Measurements from ENCODE around the gene KRTAP22-2.

KRTAP22-2 gene

GRCh38 chr21:30623362-30623761, 33.2 kb upstream of the KRTAP22-2 start:
- Histone ChIP-seq H3K79me1 (ENCODE audit: low read length) (no peaks in the 10 kb centered on the region), H3K27ac (ENCODE audit: low read depth, low read length) (no peak overlapping the region), H3K79me2 (ENCODE audit: control insufficient read depth, insufficient read depth, low read length) (no peaks in the 10 kb centered on the region), H3K36me3 (ENCODE audit: control insufficient read depth, insufficient read depth, low read length) (no peaks in the 10 kb centered on the region), H3K4me3 (ENCODE audit: low read length) (no peak overlapping the region), H3K27me3 (ENCODE audit: insufficient read depth, low read length, poor library complexity) (no peaks in the 10 kb centered on the region), H2AK5ac (ENCODE audit: low read length) (no peak overlapping the region), H2BK15ac (replicated peaks; ENCODE audit: low read depth) (no peak overlapping the region), H3K18ac (ENCODE audit: low read length) (no peak overlapping the region), H3K4me2 (ENCODE audit: low read length) (no peak overlapping the region), H3K56ac (ENCODE audit: low read length) (no peak overlapping the region), H3K9ac (ENCODE audit: low read length) (no peak overlapping the region), H4K5ac (ENCODE audit: low read length) (no peak overlapping the region), H4K8ac (ENCODE audit: low read depth, low read length) (no peak overlapping the region), H2BK120ac (ENCODE audit: low read depth, low read length) (no peak overlapping the region), H2BK5ac (ENCODE audit: low read length) (no peak overlapping the region), H3K4me1 (ENCODE audit: control insufficient read depth, low read depth, low read length) (no peaks in the 10 kb centered on the region), H3K23ac (ENCODE audit: low read length) (no peak overlapping the region), H3K4ac (ENCODE audit: low read depth, low read length) (no peak overlapping the region)
- no CpG with 5 or more reads among the region's 3 CpGs for WGBS (ENCODE audit: extremely low coverage, insufficient coverage, low lambda C conversion rate)
- DNase-seq, result no peak

GRCh38 chr21:30620522-30620921, 30.3 kb upstream of the KRTAP22-2 start, which contains the start of gene KRTAP20-4:
TSS of gene KRTAP20-4 (plus strand) at chr21:30620627.
- no peak within 1 kb of the TSS for H4K8ac ChIP-seq (ENCODE audit: low read depth, low read length)
- no peaks in the 10 kb centered on the region for H3K27me3 ChIP-seq (ENCODE audit: insufficient read depth, low read length, poor library complexity)
- H3K36me3 ChIP-seq (ENCODE audit: control insufficient read depth, insufficient read depth, low read length), result no peaks in the 10 kb centered on the region
- no peak for DNase-seq
- H3K79me1 ChIP-seq (ENCODE audit: low read length), result no peaks in the 10 kb centered on the region
- no peaks in the 10 kb centered on the region for H3K4me1 ChIP-seq (ENCODE audit: control insufficient read depth, low read depth, low read length)
- no peak within 1 kb of the TSS for H3K18ac ChIP-seq (ENCODE audit: low read length)
- no peak within 1 kb of the TSS for H3K4me3 ChIP-seq (ENCODE audit: low read length)
- no peak within 1 kb of the TSS for H2BK120ac ChIP-seq (ENCODE audit: low read depth, low read length)
- H4K5ac ChIP-seq (ENCODE audit: low read length), result no peak within 1 kb of the TSS
- H3K4me2 ChIP-seq (ENCODE audit: low read length), result no peak within 1 kb of the TSS
- no peak within 1 kb of the TSS for H3K9ac ChIP-seq (ENCODE audit: low read length)
- no peak within 1 kb of the TSS for H2AK5ac ChIP-seq (ENCODE audit: low read length)
- H2BK5ac ChIP-seq (ENCODE audit: low read length), result no peak within 1 kb of the TSS
- no peak within 1 kb of the TSS for H3K56ac ChIP-seq (ENCODE audit: low read length)
- no peak within 1 kb of the TSS for H3K4ac ChIP-seq (ENCODE audit: low read depth, low read length)
- no peaks in the 10 kb centered on the region for H3K79me2 ChIP-seq (ENCODE audit: control insufficient read depth, insufficient read depth, low read length)
- H3K27ac ChIP-seq (ENCODE audit: low read depth, low read length), result no peak within 1 kb of the TSS
- H3K23ac ChIP-seq (ENCODE audit: low read length), result no peak within 1 kb of the TSS
- WGBS (ENCODE audit: extremely low coverage, insufficient coverage, low lambda C conversion rate), result no CpG with 5 or more reads among the region's 3 CpGs
- H2BK15ac ChIP-seq (replicated peaks; ENCODE audit: low read depth), result no peak within 1 kb of the TSS

- H3K4me3 ChIP-seq (ENCODE audit: low read length), result no peak overlapping the region
- no peak overlapping the region for H3K56ac ChIP-seq (ENCODE audit: low read length)
- H3K27ac ChIP-seq (ENCODE audit: low read depth, low read length), result no peak overlapping the region
- no peak overlapping the region for H3K23ac ChIP-seq (ENCODE audit: low read length)
- no peak overlapping the region for H4K5ac ChIP-seq (ENCODE audit: low read length)
- H4K8ac ChIP-seq (ENCODE audit: low read depth, low read length), result no peak overlapping the region
- no peak overlapping the region for H2BK120ac ChIP-seq (ENCODE audit: low read depth, low read length)
- no peak overlapping the region for H3K4me2 ChIP-seq (ENCODE audit: low read length)
- no peaks in the 10 kb centered on the region for H3K79me2 ChIP-seq (ENCODE audit: control insufficient read depth, insufficient read depth, low read length)
- no peak overlapping the region for H3K18ac ChIP-seq (ENCODE audit: low read length)
- H2AK5ac ChIP-seq (ENCODE audit: low read length), result no peak overlapping the region
- no peaks in the 10 kb centered on the region for H3K79me1 ChIP-seq (ENCODE audit: low read length)
- H2BK5ac ChIP-seq (ENCODE audit: low read length), result no peak overlapping the region
- H3K4me1 ChIP-seq (ENCODE audit: control insufficient read depth, low read depth, low read length), result no peaks in the 10 kb centered on the region
- H3K36me3 ChIP-seq (ENCODE audit: control insufficient read depth, insufficient read depth, low read length), result no peaks in the 10 kb centered on the region
- H3K27me3 ChIP-seq (ENCODE audit: insufficient read depth, low read length, poor library complexity), result no peaks in the 10 kb centered on the region
- H2BK15ac ChIP-seq (replicated peaks; ENCODE audit: low read depth), result no peak overlapping the region
- H3K4ac ChIP-seq (ENCODE audit: low read depth, low read length), result no peak overlapping the region
- no peak for DNase-seq
- H3K9ac ChIP-seq (ENCODE audit: low read length), result no peak overlapping the region
These were observed 29.9 kb upstream of the KRTAP22-2 start for GRCh38 chr21:30620080-30620479.

GRCh38 chr21:30616125-30616524, 25.9 kb upstream of the KRTAP22-2 start, which contains the start of gene KRTAP20-1:
TSS of gene KRTAP20-1 (plus strand) at chr21:30616425. CDS start at chr21:30616455, 30 bp downstream.
- no peak within 1 kb of the TSS for H4K8ac ChIP-seq (ENCODE audit: low read depth, low read length)
- H3K56ac ChIP-seq (ENCODE audit: low read length), result no peak within 1 kb of the TSS
- no peaks in the 10 kb centered on the region for H3K79me1 ChIP-seq (ENCODE audit: low read length)
- no peak within 1 kb of the TSS for H4K5ac ChIP-seq (ENCODE audit: low read length)
- H3K4ac ChIP-seq (ENCODE audit: low read depth, low read length), result no peak within 1 kb of the TSS
- no peak within 1 kb of the TSS for H2BK15ac ChIP-seq (replicated peaks; ENCODE audit: low read depth)
- no peaks in the 10 kb centered on the region for H3K4me1 ChIP-seq (ENCODE audit: control insufficient read depth, low read depth, low read length)
- no peaks in the 10 kb centered on the region for H3K36me3 ChIP-seq (ENCODE audit: control insufficient read depth, insufficient read depth, low read length)
- no peak for DNase-seq
- H3K23ac ChIP-seq (ENCODE audit: low read length), result no peak within 1 kb of the TSS
- H3K27me3 ChIP-seq (ENCODE audit: insufficient read depth, low read length, poor library complexity), result no peaks in the 10 kb centered on the region
- H2BK5ac ChIP-seq (ENCODE audit: low read length), result no peak within 1 kb of the TSS
- no peaks in the 10 kb centered on the region for H3K79me2 ChIP-seq (ENCODE audit: control insufficient read depth, insufficient read depth, low read length)
- H3K9ac ChIP-seq (ENCODE audit: low read length), result no peak within 1 kb of the TSS
- no CpG with 5 or more reads among the region's 2 CpGs for whole genome bisulfite sequencing (ENCODE audit: extremely low coverage, insufficient coverage, low lambda C conversion rate)
- H3K4me3 ChIP-seq (ENCODE audit: low read length), result no peak within 1 kb of the TSS
- H3K4me2 ChIP-seq (ENCODE audit: low read length), result no peak within 1 kb of the TSS
- H3K18ac ChIP-seq (ENCODE audit: low read length), result no peak within 1 kb of the TSS
- H2BK120ac ChIP-seq (ENCODE audit: low read depth, low read length), result no peak within 1 kb of the TSS
- H2AK5ac ChIP-seq (ENCODE audit: low read length), result no peak within 1 kb of the TSS
- no peak within 1 kb of the TSS for H3K27ac ChIP-seq (ENCODE audit: low read depth, low read length)

- no peaks in the 10 kb centered on the region for H3K27me3 ChIP-seq (ENCODE audit: insufficient read depth, low read length, poor library complexity)
- H3K56ac ChIP-seq (ENCODE audit: low read length), result no peak overlapping the region
- H2BK15ac ChIP-seq (replicated peaks; ENCODE audit: low read depth), result no peak overlapping the region
- H3K27ac ChIP-seq (ENCODE audit: low read depth, low read length), result no peak overlapping the region
- no peaks in the 10 kb centered on the region for H3K36me3 ChIP-seq (ENCODE audit: control insufficient read depth, insufficient read depth, low read length)
- H4K5ac ChIP-seq (ENCODE audit: low read length), result no peak overlapping the region
- H3K79me1 ChIP-seq (ENCODE audit: low read length), result no peaks in the 10 kb centered on the region
- H3K23ac ChIP-seq (ENCODE audit: low read length), result no peak overlapping the region
- H3K79me2 ChIP-seq (ENCODE audit: control insufficient read depth, insufficient read depth, low read length), result no peaks in the 10 kb centered on the region
- no peaks in the 10 kb centered on the region for H3K4me1 ChIP-seq (ENCODE audit: control insufficient read depth, low read depth, low read length)
- no peak overlapping the region for H2AK5ac ChIP-seq (ENCODE audit: low read length)
- no peak overlapping the region for H3K4ac ChIP-seq (ENCODE audit: low read depth, low read length)
- no peak overlapping the region for H3K4me3 ChIP-seq (ENCODE audit: low read length)
- no peak overlapping the region for H4K8ac ChIP-seq (ENCODE audit: low read depth, low read length)
- H3K9ac ChIP-seq (ENCODE audit: low read length), result no peak overlapping the region
- no peak for DNase-seq
- H3K4me2 ChIP-seq (ENCODE audit: low read length), result no peak overlapping the region
- no peak overlapping the region for H2BK120ac ChIP-seq (ENCODE audit: low read depth, low read length)
- no peak overlapping the region for H3K18ac ChIP-seq (ENCODE audit: low read length)
- H2BK5ac ChIP-seq (ENCODE audit: low read length), result no peak overlapping the region
These were observed 25.0 kb upstream of the KRTAP22-2 start for GRCh38 chr21:30615199-30615598.

- Histone ChIP-seq H2AK5ac (ENCODE audit: low read length) (no peak within 1 kb of the TSS), H3K18ac (ENCODE audit: low read length) (no peak within 1 kb of the TSS), H3K4me3 (ENCODE audit: low read length) (no peak within 1 kb of the TSS), H4K5ac (ENCODE audit: low read length) (no peak within 1 kb of the TSS), H2BK120ac (ENCODE audit: low read depth, low read length) (no peak within 1 kb of the TSS), H3K4me2 (ENCODE audit: low read length) (no peak within 1 kb of the TSS), H3K79me2 (ENCODE audit: control insufficient read depth, insufficient read depth, low read length) (no peaks in the 10 kb centered on the region), H2BK5ac (ENCODE audit: low read length) (no peak within 1 kb of the TSS), H3K27ac (ENCODE audit: low read depth, low read length) (no peak within 1 kb of the TSS), H3K79me1 (ENCODE audit: low read length) (no peaks in the 10 kb centered on the region), H2BK15ac (replicated peaks; ENCODE audit: low read depth) (no peak within 1 kb of the TSS), H3K4ac (ENCODE audit: low read depth, low read length) (no peak within 1 kb of the TSS), H3K27me3 (ENCODE audit: insufficient read depth, low read length, poor library complexity) (no peaks in the 10 kb centered on the region), H4K8ac (ENCODE audit: low read depth, low read length) (no peak within 1 kb of the TSS), H3K23ac (ENCODE audit: low read length) (no peak within 1 kb of the TSS), H3K4me1 (ENCODE audit: control insufficient read depth, low read depth, low read length) (no peaks in the 10 kb centered on the region), H3K36me3 (ENCODE audit: control insufficient read depth, insufficient read depth, low read length) (no peaks in the 10 kb centered on the region), H3K56ac (ENCODE audit: low read length) (no peak within 1 kb of the TSS), H3K9ac (ENCODE audit: low read length) (no peak within 1 kb of the TSS)
- WGBS (ENCODE audit: extremely low coverage, insufficient coverage, low lambda C conversion rate), result no CpG with 5 or more reads among the region's 2 CpGs
- DNase-seq, result no peak
These were observed 23.6 kb upstream of the KRTAP22-2 start, which contains the start of gene KRTAP6-1 for GRCh38 chr21:30613836-30614235. TSS of gene KRTAP6-1 (minus strand) at chr21:30613930. CDS start at chr21:30613904, 26 bp downstream.
